HG03064 (cell line): ENCODE measurements around the gene EEIG1.

Experiments used
- ATAC-seq: cut with Tn5 transposase; IDR thresholded peaks from one replicate; pipeline ENCODE4 v1.9.1; 2021; ENCODE audit warnings: low read depth; ENCODE audit not compliant: unreplicated experiment

The EEIG1 gene

GRCh38 chr9:128001779-128002298 is 21.1 kb upstream of the EEIG1 start:
- ATAC-seq, result no peak

GRCh38 chr9:128001151-128001778 is 20.5 kb upstream of the EEIG1 start:
- no peak for ATAC-seq

GRCh38 chr9:127999461-127999860 is 18.7 kb upstream of the EEIG1 start:
- ATAC-seq, result no peak

- ATAC-seq, result no peak
These were observed 12.9 kb upstream of the EEIG1 start for GRCh38 chr9:127993721-127994120.

GRCh38 chr9:127991757-127992274 is 11.0 kb upstream of the EEIG1 start:
- ATAC-seq, result no peak

- no peak for ATAC-seq
These were observed 10.4 kb upstream of the EEIG1 start for GRCh38 chr9:127991017-127991756.

GRCh38 chr9:127990554-127990953 is 9.8 kb upstream of the EEIG1 start:
- ATAC-seq, result no peak

- no peak for ATAC-seq
These were observed 8.3 kb upstream of the EEIG1 start for GRCh38 chr9:127989094-127989493.

GRCh38 chr9:127987103-127987614 is 6.4 kb upstream of the EEIG1 start:
- no peak for ATAC-seq

GRCh38 chr9:127985011-127985410 is 4.2 kb upstream of the EEIG1 start:
- no peak for ATAC-seq

- peak; percentile 19 for ATAC-seq
These were observed 3.1 kb upstream of the EEIG1 start for GRCh38 chr9:127983847-127984289.

GRCh38 chr9:127982912-127983311 is 2.1 kb upstream of the EEIG1 start:
- no peak for ATAC-seq

- ATAC-seq, result no peak
These were observed 851 bp upstream of the EEIG1 start for GRCh38 chr9:127981559-127982121.

GRCh38 chr9:127980060-127980705 is 606 bp downstream of the EEIG1 start:
- peak; percentile 30 for ATAC-seq

GRCh38 chr9:127979333-127980059 is 1.3 kb downstream of the EEIG1 start:
- no peak for ATAC-seq

- ATAC-seq, result no peak
These were observed 1.8 kb downstream of the EEIG1 start for GRCh38 chr9:127979015-127979332.

- ATAC-seq, result no peak
These were observed 2.7 kb downstream of the EEIG1 start for GRCh38 chr9:127977884-127978647.

- ATAC-seq, result no peak
These were observed 3.5 kb downstream of the EEIG1 start for GRCh38 chr9:127977009-127977883.

- no peak for ATAC-seq
These were observed 4.3 kb downstream of the EEIG1 start for GRCh38 chr9:127976498-127976897.
